ENCODE results near the gene PTDSS2.

Gene PTDSS2

GRCh38 chr11:439315-440064 lies 10.6 kb upstream of the PTDSS2 start:
- no peak for TF ChIP-seq CTCF (IDR thresholded peaks at IDR 0.05; ENCODE audit: extremely low read depth, missing control alignments)
- no peak for DNase-seq (ENCODE audit: low spot score)

GRCh38 chr11:440065-441042 lies 9.7 kb upstream of the PTDSS2 start:
- no peak for TF ChIP-seq CTCF (IDR thresholded peaks at IDR 0.05; ENCODE audit: extremely low read depth, missing control alignments)
- peak; percentile 59 for DNase-seq (ENCODE audit: low spot score)

- DNase-seq (ENCODE audit: low spot score), result no peak
- TF ChIP-seq CTCF (IDR thresholded peaks at IDR 0.05; ENCODE audit: extremely low read depth, missing control alignments), result no peak
Observed at GRCh38 chr11:441043-441417, 9.0 kb upstream of the PTDSS2 start.

- peak; percentile 94 for DNase-seq (ENCODE audit: low spot score)
- TF ChIP-seq CTCF (IDR thresholded peaks at IDR 0.05; ENCODE audit: extremely low read depth, missing control alignments), result no peak
Observed at GRCh38 chr11:441418-442274, 8.4 kb upstream of the PTDSS2 start, which contains the start of gene ANO9. Gene ANO9, minus strand, starts transcription at chr11:442011. Its CDS starts 85 bp downstream, at chr11:441926.

DNA sequence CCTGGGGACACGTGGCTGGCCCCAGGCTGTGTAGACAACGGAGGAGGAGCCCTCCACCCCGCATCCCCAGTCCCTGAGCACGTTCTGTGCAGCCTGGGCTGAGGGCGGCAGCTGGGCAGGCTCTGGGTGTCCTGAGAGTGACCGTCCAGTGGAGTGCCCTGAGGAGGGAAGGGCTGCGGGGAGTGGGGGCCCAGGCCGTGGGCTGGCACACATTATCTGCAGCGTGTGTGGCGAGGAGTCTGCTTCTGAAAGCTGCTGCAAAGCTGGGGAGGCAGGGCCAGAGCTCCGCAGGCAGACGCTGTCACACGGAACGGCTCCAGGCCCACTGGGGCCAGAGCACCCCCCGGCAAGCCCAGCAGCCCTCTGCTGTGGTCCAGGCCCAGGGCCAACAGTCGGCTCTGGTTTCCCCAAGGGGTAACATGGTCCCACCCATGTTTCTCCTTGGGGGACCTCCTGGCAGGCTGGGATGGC lies 7.4 kb upstream of the PTDSS2 start:
- no peak for TF ChIP-seq CTCF (IDR thresholded peaks at IDR 0.05; ENCODE audit: extremely low read depth, missing control alignments)
- no peak for DNase-seq (ENCODE audit: low spot score)

DNA sequence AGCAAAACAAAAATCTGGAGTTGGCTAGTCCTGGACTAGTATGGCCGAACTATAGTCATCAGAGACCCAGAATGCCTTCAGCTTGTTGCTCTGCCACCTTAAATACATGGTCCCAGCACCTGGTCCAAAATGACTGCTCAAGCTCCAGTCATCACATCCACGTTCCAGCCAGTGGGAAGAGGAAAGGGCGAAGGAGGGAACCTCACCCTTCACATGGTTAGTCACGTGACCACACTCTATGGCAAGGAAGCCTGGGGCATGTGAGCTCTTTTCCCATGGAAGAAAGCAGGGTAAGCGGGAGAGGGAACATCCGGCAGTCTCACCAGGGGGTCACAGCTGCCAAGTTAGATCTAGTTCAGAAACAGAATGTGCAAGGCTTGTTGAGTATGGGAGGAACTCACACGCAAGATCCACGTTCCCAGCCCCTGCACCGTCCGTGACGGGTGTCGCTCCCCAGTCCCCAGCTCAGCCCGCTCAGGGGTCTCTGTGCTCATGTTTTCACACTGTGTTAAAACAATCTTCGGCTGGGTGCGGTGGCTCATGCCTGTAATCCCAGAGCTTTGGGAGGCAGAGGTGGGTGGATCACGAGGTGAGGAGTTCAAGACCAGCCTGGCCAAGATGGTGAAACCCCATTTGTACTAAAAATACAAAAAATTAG lies 6.4 kb upstream of the PTDSS2 start:
- no peak for TF ChIP-seq CTCF (IDR thresholded peaks at IDR 0.05; ENCODE audit: extremely low read depth, missing control alignments)
- no peak for DNase-seq (ENCODE audit: low spot score)
